HL-60 (cell line): ENCODE measurements around the gene C7orf25.

Source experiments
- DNase-seq, 2 experiments: peaks; one replicate each; pipeline ENCODE4 v3.0.0-alpha.2; 2010 to 2020; ENCODE audit warnings: low read depth in 1 of 2, low spot score in 1 of 2
- H3K27ac ChIP-seq: fragments of 250-450 bp; sonication (Bioruptor Pico); replicated peaks from 2 replicates; pipeline ENCODE4 v1.5.1; 2020; ENCODE audit warnings: mild to moderate bottlenecking, moderate library complexity
- H3K27me3 ChIP-seq: fragments of 250-450 bp; sonication (Bioruptor Pico); 2 replicates; pipeline ENCODE4 v1.5.1; 2021; ENCODE audit warnings: mild to moderate bottlenecking, moderate library complexity; ENCODE audit not compliant: insufficient read depth, poor library complexity, severe bottlenecking
- H3K4me3 ChIP-seq: replicated peaks from 2 replicates; pipeline ENCODE4 v1.5.1; 2011; ENCODE audit warnings: mild to moderate bottlenecking, control low read depth, low read length; ENCODE audit not compliant: insufficient read depth
- GABPA ChIP-seq: IDR thresholded peaks from 2 replicates; pipeline ENCODE4 v1.6.1; 2012; ENCODE audit warnings: low read depth
- POLR2AphosphoS5 ChIP-seq: IDR thresholded peaks from 2 replicates; pipeline ENCODE4 v1.6.1; 2012; ENCODE audit warnings: low read depth
- SPI1 ChIP-seq: IDR thresholded peaks from 2 replicates; pipeline ENCODE4 v1.6.1; 2012; ENCODE audit warnings: low read depth, mild to moderate bottlenecking, borderline replicate concordance
- TF ChIP-seq, protein P1 (sequence below): IDR thresholded peaks from 2 replicates; pipeline ENCODE4 v1.6.1; 2012; ENCODE audit warnings: low read depth; ENCODE audit not compliant: insufficient replicate concordance
- TF ChIP-seq, protein P2 (sequence below): IDR thresholded peaks from one replicate; pipeline ENCODE4 v1.5.1; 2011; ENCODE audit warnings: low read length, control low read depth, inconsistent platforms; ENCODE audit not compliant: insufficient read depth

Gene C7orf25

GRCh38 chr7:42910306-42910705 lies 1.6 kb downstream of the C7orf25 start:
- no peak overlapping the region for H3K27ac ChIP-seq
- no peaks in the 10 kb centered on the region for H3K27me3 ChIP-seq
- H3K4me3 ChIP-seq: no peak overlapping the region
- TF ChIP-seq GABPA (no peak), POLR2AphosphoS5 (no peak), SPI1 (no peak)
- TF ChIP-seq, protein P1, sequence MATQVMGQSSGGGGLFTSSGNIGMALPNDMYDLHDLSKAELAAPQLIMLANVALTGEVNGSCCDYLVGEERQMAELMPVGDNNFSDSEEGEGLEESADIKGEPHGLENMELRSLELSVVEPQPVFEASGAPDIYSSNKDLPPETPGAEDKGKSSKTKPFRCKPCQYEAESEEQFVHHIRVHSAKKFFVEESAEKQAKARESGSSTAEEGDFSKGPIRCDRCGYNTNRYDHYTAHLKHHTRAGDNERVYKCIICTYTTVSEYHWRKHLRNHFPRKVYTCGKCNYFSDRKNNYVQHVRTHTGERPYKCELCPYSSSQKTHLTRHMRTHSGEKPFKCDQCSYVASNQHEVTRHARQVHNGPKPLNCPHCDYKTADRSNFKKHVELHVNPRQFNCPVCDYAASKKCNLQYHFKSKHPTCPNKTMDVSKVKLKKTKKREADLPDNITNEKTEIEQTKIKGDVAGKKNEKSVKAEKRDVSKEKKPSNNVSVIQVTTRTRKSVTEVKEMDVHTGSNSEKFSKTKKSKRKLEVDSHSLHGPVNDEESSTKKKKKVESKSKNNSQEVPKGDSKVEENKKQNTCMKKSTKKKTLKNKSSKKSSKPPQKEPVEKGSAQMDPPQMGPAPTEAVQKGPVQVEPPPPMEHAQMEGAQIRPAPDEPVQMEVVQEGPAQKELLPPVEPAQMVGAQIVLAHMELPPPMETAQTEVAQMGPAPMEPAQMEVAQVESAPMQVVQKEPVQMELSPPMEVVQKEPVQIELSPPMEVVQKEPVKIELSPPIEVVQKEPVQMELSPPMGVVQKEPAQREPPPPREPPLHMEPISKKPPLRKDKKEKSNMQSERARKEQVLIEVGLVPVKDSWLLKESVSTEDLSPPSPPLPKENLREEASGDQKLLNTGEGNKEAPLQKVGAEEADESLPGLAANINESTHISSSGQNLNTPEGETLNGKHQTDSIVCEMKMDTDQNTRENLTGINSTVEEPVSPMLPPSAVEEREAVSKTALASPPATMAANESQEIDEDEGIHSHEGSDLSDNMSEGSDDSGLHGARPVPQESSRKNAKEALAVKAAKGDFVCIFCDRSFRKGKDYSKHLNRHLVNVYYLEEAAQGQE: no peak
- TF ChIP-seq, protein P2, sequence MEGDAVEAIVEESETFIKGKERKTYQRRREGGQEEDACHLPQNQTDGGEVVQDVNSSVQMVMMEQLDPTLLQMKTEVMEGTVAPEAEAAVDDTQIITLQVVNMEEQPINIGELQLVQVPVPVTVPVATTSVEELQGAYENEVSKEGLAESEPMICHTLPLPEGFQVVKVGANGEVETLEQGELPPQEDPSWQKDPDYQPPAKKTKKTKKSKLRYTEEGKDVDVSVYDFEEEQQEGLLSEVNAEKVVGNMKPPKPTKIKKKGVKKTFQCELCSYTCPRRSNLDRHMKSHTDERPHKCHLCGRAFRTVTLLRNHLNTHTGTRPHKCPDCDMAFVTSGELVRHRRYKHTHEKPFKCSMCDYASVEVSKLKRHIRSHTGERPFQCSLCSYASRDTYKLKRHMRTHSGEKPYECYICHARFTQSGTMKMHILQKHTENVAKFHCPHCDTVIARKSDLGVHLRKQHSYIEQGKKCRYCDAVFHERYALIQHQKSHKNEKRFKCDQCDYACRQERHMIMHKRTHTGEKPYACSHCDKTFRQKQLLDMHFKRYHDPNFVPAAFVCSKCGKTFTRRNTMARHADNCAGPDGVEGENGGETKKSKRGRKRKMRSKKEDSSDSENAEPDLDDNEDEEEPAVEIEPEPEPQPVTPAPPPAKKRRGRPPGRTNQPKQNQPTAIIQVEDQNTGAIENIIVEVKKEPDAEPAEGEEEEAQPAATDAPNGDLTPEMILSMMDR: no peak
- DNase-seq: no peak

DNA sequence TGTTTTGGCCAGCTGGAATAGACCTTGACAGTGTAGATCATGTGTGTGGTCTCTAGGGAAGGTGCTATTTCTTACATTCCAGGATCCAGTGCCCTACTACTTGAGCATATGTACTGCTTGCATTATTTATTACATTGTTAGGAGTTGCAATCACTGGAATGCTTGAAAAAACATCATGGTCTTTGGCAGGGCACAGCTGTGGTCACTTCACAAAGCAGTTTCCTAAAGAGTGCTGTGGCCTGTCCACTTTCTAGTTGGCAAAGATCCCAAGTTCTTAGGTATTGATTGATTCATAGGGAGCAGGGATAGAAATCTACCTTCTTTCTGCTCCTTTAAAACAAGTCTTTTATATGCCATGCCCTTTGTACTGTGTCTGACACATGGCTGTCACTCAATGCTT lies 4.6 kb downstream of the C7orf25 start:
- H3K27ac ChIP-seq: no peak overlapping the region
- DNase-seq: no peak

DNA sequence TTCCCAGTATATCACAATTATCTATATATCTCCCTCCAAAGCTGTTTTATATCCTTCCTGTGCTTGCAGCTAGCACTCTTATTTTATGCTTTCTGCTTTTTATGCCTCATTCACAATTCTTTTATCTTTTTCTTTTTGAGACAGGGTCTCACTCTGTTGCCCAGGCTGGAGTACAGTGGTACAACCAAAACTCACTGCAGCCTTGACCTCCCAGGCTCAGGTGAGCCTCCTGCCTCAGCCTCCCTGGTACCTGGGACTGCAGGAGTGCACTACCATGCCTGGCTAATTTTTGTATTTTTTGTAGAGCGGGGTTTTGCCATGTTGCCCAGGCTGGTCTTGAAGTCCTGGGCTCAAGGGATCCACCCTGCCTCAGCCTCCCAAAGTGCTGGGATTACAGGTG lies 5.7 kb downstream of the C7orf25 start:
- Histone ChIP-seq H3K4me3 (no peak overlapping the region), H3K27me3 (no peaks in the 10 kb centered on the region), H3K27ac (no peak overlapping the region)
- no peak for DNase-seq
- TF ChIP-seq POLR2AphosphoS5 (no peak), SPI1 (no peak)
- TF ChIP-seq, protein P2: no peak

More for the DNA sequence above, 4.6 kb downstream of the C7orf25 start:
- no peaks in the 10 kb centered on the region for H3K27me3 ChIP-seq
- H3K4me3 ChIP-seq: no peak overlapping the region
- no peak for TF ChIP-seq SPI1
- TF ChIP-seq GABPA: no peak
- no peak for TF ChIP-seq POLR2AphosphoS5
- TF ChIP-seq, protein P1: no peak
- TF ChIP-seq, protein P2: no peak

GRCh38 chr7:42902331-42902730 lies 9.5 kb downstream of the C7orf25 start:
- DNase-seq: peak in 1 of 2 experiments; percentile 36
- TF ChIP-seq POLR2AphosphoS5 (no peak; the same call in 1 of the 2 replicates), GABPA (no peak), SPI1 (peak; percentile 95)
- TF ChIP-seq, protein P2: no peak
- TF ChIP-seq, protein P1: no peak
- no peak overlapping the region for H3K4me3 ChIP-seq

More at GRCh38 chr7:42902331-42902730, 9.5 kb downstream of the C7orf25 start:
- Histone ChIP-seq H3K27me3 (no peaks in the 10 kb centered on the region), H3K27ac (peak overlapping the region; percentile 60)
